H1 (cell line): Measurements from ENCODE around the gene TBCEL. TPM values are rescaled to one million over a fixed set of nuclear protein-coding genes. Genes with fewer than 3 reads are reported as not detected.

ENCODE experiments used
- ASH2L ChIP-seq: fragments of 200-600, 300-600 bp; sonication (generic); IDR thresholded peaks from one replicate; pipeline ENCODE4 v1.7.1; 2017; ENCODE audit warnings: low read length
- EP300 ChIP-seq, 2 experiments: IDR thresholded peaks; 1 replicate in 1 of 2; 2 replicates in 1 of 2; pipeline ENCODE4 v1.6.1; 2011 to 2012; ENCODE audit warnings: low read depth in 2 of 2, low read length in 2 of 2, mild to moderate bottlenecking in 2 of 2, borderline replicate concordance in 1 of 2, inconsistent platforms in 1 of 2, moderate library complexity in 1 of 2
- EZH2 ChIP-seq: fragments of 200-600 bp; sonication (generic); IDR thresholded peaks from 2 replicates; pipeline ENCODE4 v1.7.1; 2012; ENCODE audit warnings: low read depth, mild to moderate bottlenecking, moderate library complexity, low read length, inconsistent platforms; ENCODE audit not compliant: severe bottlenecking
- JUN ChIP-seq: IDR thresholded peaks from 2 replicates; pipeline ENCODE4 v1.6.1; 2011; ENCODE audit warnings: low read depth, mild to moderate bottlenecking, improper control_type of control experiment, low read length
- KDM4A ChIP-seq: IDR thresholded peaks from one replicate; pipeline ENCODE4 v1.7.1; 2012; ENCODE audit warnings: low read depth, mild to moderate bottlenecking, moderate library complexity, low read length, inconsistent platforms; ENCODE audit not compliant: severe bottlenecking
- NRF1 ChIP-seq: IDR thresholded peaks from 2 replicates; pipeline ENCODE4 v1.6.1; 2011; ENCODE audit warnings: mild to moderate bottlenecking, low read depth, low read length, improper control_type of control experiment
- PHF8 ChIP-seq: fragments of 200-600 bp; sonication (generic); conservative IDR thresholded peaks from 2 replicates; pipeline ENCODE4 v1.7.1; 2012; ENCODE audit warnings: low read depth, mild to moderate bottlenecking, inconsistent platforms, low read length, moderate library complexity
- SRF ChIP-seq: IDR thresholded peaks from 2 replicates; pipeline ENCODE4 v1.6.1; 2011; ENCODE audit warnings: mild to moderate bottlenecking, low read depth, low read length, moderate library complexity
- TCF12 ChIP-seq: IDR thresholded peaks from 2 replicates; pipeline ENCODE4 v1.6.1; 2011; ENCODE audit warnings: low read depth, mild to moderate bottlenecking, low read length
- YY1 ChIP-seq: IDR thresholded peaks from 2 replicates; pipeline ENCODE4 v1.6.1; 2011; ENCODE audit warnings: low read depth, mild to moderate bottlenecking, low read length
- ZNF274 ChIP-seq: IDR thresholded peaks from 2 replicates; pipeline ENCODE4 v1.7.0; 2012; ENCODE audit warnings: low read length, borderline replicate concordance; ENCODE audit errors: extremely low read depth
- polyA plus RNA-seq, 7 experiments: library from polyadenylated mRNA; depleted of rRNA in 3 of 7; stranded (reverse) in 5 of 7; unstranded in 2 of 7; fragments of >200 nt in 5 of 7; fragments of 200-250 nt in 2 of 7; gene quantifications; 1 replicate in 5 of 7; 2 replicates in 1 of 7; 4 replicates in 1 of 7; pipeline versions ENCODE4 v1.2.1 to v1.2.3, GENCODE V29; 2011 to 2013; ENCODE audit warnings: missing spikeins in 2 of 7, mixed read lengths in 2 of 7
- total RNA-seq: library from RNA; stranded (reverse); fragmentation: NEBNext Ultra II Directional; extraction: Animal tissue kit (Norgen Biotek cat#: 25700); gene quantifications from 2 replicates; pipeline ENCODE4 v1.2.1, GENCODE V29; 2021
- TF ChIP-seq, protein P1 (sequence below): fragments of 300-600 bp; sonication (generic); IDR thresholded peaks from 2 replicates; pipeline ENCODE4 v1.7.1; 2012; ENCODE audit warnings: low read length, moderate library complexity, mild to moderate bottlenecking, inconsistent platforms; ENCODE audit not compliant: insufficient replicate concordance

The TBCEL gene
- total and polyA plus RNA-seq, 2 of the 8 experiments (the other 6 are each of a cell fraction or from before 2014, with no cell fraction given), result 3.9 to 16.0 TPM

DNA sequence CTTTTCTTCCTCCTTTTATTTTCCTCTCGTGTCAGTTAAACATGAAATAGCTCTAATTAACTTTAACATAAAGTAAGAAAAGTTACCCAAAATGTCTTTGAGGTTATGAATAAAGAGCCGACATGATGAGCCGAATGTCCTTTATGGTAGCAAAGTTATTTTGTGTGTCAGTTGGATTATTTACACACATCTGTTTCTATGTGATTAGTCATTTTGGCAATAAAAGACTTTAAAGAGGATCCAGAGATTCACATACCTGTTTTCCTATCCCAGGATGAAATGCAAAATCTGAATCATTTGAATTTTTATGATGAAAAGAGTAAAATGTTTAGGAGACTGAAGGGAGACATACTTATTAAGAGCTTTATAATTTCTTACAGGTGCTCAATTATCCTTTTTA, 43.1 kb downstream of the TBCEL start (continued):
- TF ChIP-seq, protein P1, sequence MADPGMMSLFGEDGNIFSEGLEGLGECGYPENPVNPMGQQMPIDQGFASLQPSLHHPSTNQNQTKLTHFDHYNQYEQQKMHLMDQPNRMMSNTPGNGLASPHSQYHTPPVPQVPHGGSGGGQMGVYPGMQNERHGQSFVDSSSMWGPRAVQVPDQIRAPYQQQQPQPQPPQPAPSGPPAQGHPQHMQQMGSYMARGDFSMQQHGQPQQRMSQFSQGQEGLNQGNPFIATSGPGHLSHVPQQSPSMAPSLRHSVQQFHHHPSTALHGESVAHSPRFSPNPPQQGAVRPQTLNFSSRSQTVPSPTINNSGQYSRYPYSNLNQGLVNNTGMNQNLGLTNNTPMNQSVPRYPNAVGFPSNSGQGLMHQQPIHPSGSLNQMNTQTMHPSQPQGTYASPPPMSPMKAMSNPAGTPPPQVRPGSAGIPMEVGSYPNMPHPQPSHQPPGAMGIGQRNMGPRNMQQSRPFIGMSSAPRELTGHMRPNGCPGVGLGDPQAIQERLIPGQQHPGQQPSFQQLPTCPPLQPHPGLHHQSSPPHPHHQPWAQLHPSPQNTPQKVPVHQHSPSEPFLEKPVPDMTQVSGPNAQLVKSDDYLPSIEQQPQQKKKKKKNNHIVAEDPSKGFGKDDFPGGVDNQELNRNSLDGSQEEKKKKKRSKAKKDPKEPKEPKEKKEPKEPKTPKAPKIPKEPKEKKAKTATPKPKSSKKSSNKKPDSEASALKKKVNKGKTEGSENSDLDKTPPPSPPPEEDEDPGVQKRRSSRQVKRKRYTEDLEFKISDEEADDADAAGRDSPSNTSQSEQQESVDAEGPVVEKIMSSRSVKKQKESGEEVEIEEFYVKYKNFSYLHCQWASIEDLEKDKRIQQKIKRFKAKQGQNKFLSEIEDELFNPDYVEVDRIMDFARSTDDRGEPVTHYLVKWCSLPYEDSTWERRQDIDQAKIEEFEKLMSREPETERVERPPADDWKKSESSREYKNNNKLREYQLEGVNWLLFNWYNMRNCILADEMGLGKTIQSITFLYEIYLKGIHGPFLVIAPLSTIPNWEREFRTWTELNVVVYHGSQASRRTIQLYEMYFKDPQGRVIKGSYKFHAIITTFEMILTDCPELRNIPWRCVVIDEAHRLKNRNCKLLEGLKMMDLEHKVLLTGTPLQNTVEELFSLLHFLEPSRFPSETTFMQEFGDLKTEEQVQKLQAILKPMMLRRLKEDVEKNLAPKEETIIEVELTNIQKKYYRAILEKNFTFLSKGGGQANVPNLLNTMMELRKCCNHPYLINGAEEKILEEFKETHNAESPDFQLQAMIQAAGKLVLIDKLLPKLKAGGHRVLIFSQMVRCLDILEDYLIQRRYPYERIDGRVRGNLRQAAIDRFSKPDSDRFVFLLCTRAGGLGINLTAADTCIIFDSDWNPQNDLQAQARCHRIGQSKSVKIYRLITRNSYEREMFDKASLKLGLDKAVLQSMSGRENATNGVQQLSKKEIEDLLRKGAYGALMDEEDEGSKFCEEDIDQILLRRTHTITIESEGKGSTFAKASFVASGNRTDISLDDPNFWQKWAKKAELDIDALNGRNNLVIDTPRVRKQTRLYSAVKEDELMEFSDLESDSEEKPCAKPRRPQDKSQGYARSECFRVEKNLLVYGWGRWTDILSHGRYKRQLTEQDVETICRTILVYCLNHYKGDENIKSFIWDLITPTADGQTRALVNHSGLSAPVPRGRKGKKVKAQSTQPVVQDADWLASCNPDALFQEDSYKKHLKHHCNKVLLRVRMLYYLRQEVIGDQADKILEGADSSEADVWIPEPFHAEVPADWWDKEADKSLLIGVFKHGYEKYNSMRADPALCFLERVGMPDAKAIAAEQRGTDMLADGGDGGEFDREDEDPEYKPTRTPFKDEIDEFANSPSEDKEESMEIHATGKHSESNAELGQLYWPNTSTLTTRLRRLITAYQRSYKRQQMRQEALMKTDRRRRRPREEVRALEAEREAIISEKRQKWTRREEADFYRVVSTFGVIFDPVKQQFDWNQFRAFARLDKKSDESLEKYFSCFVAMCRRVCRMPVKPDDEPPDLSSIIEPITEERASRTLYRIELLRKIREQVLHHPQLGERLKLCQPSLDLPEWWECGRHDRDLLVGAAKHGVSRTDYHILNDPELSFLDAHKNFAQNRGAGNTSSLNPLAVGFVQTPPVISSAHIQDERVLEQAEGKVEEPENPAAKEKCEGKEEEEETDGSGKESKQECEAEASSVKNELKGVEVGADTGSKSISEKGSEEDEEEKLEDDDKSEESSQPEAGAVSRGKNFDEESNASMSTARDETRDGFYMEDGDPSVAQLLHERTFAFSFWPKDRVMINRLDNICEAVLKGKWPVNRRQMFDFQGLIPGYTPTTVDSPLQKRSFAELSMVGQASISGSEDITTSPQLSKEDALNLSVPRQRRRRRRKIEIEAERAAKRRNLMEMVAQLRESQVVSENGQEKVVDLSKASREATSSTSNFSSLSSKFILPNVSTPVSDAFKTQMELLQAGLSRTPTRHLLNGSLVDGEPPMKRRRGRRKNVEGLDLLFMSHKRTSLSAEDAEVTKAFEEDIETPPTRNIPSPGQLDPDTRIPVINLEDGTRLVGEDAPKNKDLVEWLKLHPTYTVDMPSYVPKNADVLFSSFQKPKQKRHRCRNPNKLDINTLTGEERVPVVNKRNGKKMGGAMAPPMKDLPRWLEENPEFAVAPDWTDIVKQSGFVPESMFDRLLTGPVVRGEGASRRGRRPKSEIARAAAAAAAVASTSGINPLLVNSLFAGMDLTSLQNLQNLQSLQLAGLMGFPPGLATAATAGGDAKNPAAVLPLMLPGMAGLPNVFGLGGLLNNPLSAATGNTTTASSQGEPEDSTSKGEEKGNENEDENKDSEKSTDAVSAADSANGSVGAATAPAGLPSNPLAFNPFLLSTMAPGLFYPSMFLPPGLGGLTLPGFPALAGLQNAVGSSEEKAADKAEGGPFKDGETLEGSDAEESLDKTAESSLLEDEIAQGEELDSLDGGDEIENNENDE, result no peak
- TF ChIP-seq YY1 (no peak), JUN (no peak), EP300 (IDR thresholded peaks at IDR 0.05; ENCODE audit: borderline replicate concordance in 1 of 2, low read depth in 2 of 2, low read length in 2 of 2) (no peak), ASH2L (no peak), NRF1 (no peak), TCF12 (no peak), PHF8 (no peak), SRF (no peak), KDM4A (no peak), EZH2 (no peak), ZNF274 (no peak)
